Activated T-cell treated with anti-CD3 and anti-CD28 coated beads, Interleukin-2, amount 50 U/mL, for 24 hours (primary cell): ENCODE data around the gene KIF7.

ENCODE experiments used
- DNase-seq: peaks from one replicate; pipeline ENCODE4 v3.0.0-alpha.2; 2020
- H3K27ac Mint-ChIP-seq: 2 replicates; pipeline ENCODE4 v1.8.0; 2020; ENCODE audit warnings: mild to moderate bottlenecking, mixed read lengths
- H3K27me3 Mint-ChIP-seq: 2 replicates; pipeline ENCODE4 v1.8.0; 2020; ENCODE audit warnings: mixed read lengths
- H3K36me3 Mint-ChIP-seq: 2 replicates; pipeline ENCODE4 v1.8.0; 2020; ENCODE audit warnings: low read depth, mixed read lengths
- H3K4me1 Mint-ChIP-seq: 2 replicates; pipeline ENCODE4 v1.8.0; 2020; ENCODE audit warnings: low read depth, mixed read lengths
- H3K4me3 Mint-ChIP-seq: 2 replicates; pipeline ENCODE4 v1.8.0; 2020; ENCODE audit warnings: mild to moderate bottlenecking, moderate library complexity, mixed read lengths
- H3K9me3 Mint-ChIP-seq: 2 replicates; pipeline ENCODE4 v1.8.0; 2020; ENCODE audit warnings: mixed read lengths

KIF7 gene

GRCh38 chr15:89578146-89578545 lies 77.1 kb downstream of the KIF7 start:
- peak overlapping the region; percentile 64 for H3K4me3 Mint-ChIP-seq
- H3K27me3 Mint-ChIP-seq = no peaks in the 10 kb centered on the region
- H3K9me3 Mint-ChIP-seq = no peaks in the 10 kb centered on the region
- no peak for DNase-seq
- H3K4me1 Mint-ChIP-seq = peaks cover 23% of the 10 kb centered on the region
- H3K27ac Mint-ChIP-seq = no peak overlapping the region
- H3K36me3 Mint-ChIP-seq = peaks cover 63% of the 10 kb centered on the region
